Measurements from ENCODE around the gene NLRP12.
A peak's percentile ranks its signal among the peaks of the same experiment; 100 is the strongest.
"Not testable (repeated sequence)": the region's sequence is repeated elsewhere in the genome, so short reads cannot be mapped to it uniquely, and the experiment has no call there.

The NLRP12 gene

GRCh38 chr19:53824134-53824611 is at the start of gene NLRP12:
Gene NLRP12 (minus strand): TSS chr19:53824314. CDS start chr19:53824174, 140 bp downstream.
- Histone ChIP-seq H3K9me3 (ENCODE audit: control insufficient read depth, insufficient read depth, low read length) (no peaks in the 10 kb centered on the region), H3K4me3 (ENCODE audit: low read length) (no peak within 1 kb of the TSS), H4K20me1 (ENCODE audit: control insufficient read depth, insufficient read depth, low read depth, low read length) (no peaks in the 10 kb centered on the region), H3K27ac (ENCODE audit: low read depth, low read length) (no peak within 1 kb of the TSS), H3K36me3 (ENCODE audit: control insufficient read depth, low read length) (no peaks in the 10 kb centered on the region), H3K79me2 (ENCODE audit: control insufficient read depth, low read length) (no peaks in the 10 kb centered on the region), H3F3A (ENCODE audit: control insufficient read depth, insufficient read depth) (no peaks in the 10 kb centered on the region), H3K4me2 (ENCODE audit: low read length) (no peak within 1 kb of the TSS), H3K9me2 (replicated peaks; ENCODE audit: control insufficient read depth, low read length) (no peaks in the 10 kb centered on the region), H3K27me3 (ENCODE audit: control insufficient read depth, low read length) (no peaks in the 10 kb centered on the region), H3K4me1 (ENCODE audit: control insufficient read depth, low read length) (no peaks in the 10 kb centered on the region)
- TF ChIP-seq CTCF (IDR thresholded peaks at IDR 0.05; ENCODE audit: low read depth, low read length, poor library complexity, severe bottlenecking): no peak
- no peak for TF ChIP-seq EZH2phosphoT487 (IDR thresholded peaks at IDR 0.05; ENCODE audit: borderline replicate concordance, low read length)

- H3K79me2 ChIP-seq (ENCODE audit: control insufficient read depth, low read length): no peaks in the 10 kb centered on the region
- no peaks in the 10 kb centered on the region for H3K9me2 ChIP-seq (replicated peaks; ENCODE audit: control insufficient read depth, low read length)
- H3F3A ChIP-seq (ENCODE audit: control insufficient read depth, insufficient read depth): no peaks in the 10 kb centered on the region
- H3K9me3 ChIP-seq (ENCODE audit: control insufficient read depth, insufficient read depth, low read length): no peaks in the 10 kb centered on the region
- H3K27me3 ChIP-seq (ENCODE audit: control insufficient read depth, low read length): peaks cover 14% of the 10 kb centered on the region
- H3K4me1 ChIP-seq (ENCODE audit: control insufficient read depth, low read length): peaks cover 29% of the 10 kb centered on the region
- H3K36me3 ChIP-seq (ENCODE audit: control insufficient read depth, low read length): no peaks in the 10 kb centered on the region
- TF ChIP-seq CTCF (IDR thresholded peaks at IDR 0.05; ENCODE audit: low read depth, low read length, poor library complexity, severe bottlenecking) (no peak), EZH2phosphoT487 (IDR thresholded peaks at IDR 0.05; ENCODE audit: borderline replicate concordance, low read length) (no peak)
- no peaks in the 10 kb centered on the region for H4K20me1 ChIP-seq (ENCODE audit: control insufficient read depth, insufficient read depth, low read depth, low read length)
- no peak overlapping the region for H3K4me2 ChIP-seq (ENCODE audit: low read length)
- no peak overlapping the region for H3K4me3 ChIP-seq (ENCODE audit: low read length)
- no peak overlapping the region for H3K27ac ChIP-seq (ENCODE audit: low read depth, low read length)
Observed at GRCh38 chr19:53872762-53873161, 48.6 kb upstream of the NLRP12 start.

GRCh38 chr19:53871454-53871853 is 47.3 kb upstream of the NLRP12 start:
- no peak overlapping the region for H3K4me3 ChIP-seq (ENCODE audit: low read length)

GRCh38 chr19:53870485-53870844 is 46.4 kb upstream of the NLRP12 start:
- no peaks in the 10 kb centered on the region for H3K79me2 ChIP-seq (ENCODE audit: control insufficient read depth, low read length)
- no peak overlapping the region for H3K27ac ChIP-seq (ENCODE audit: low read depth, low read length)
- no peaks in the 10 kb centered on the region for H4K20me1 ChIP-seq (ENCODE audit: control insufficient read depth, insufficient read depth, low read depth, low read length)
- peaks cover 41% of the 10 kb centered on the region for H3K4me1 ChIP-seq (ENCODE audit: control insufficient read depth, low read length)
- H3K36me3 ChIP-seq (ENCODE audit: control insufficient read depth, low read length): no peaks in the 10 kb centered on the region
- H3K9me2 ChIP-seq (replicated peaks; ENCODE audit: control insufficient read depth, low read length): no peaks in the 10 kb centered on the region
- no peaks in the 10 kb centered on the region for H3K9me3 ChIP-seq (ENCODE audit: control insufficient read depth, insufficient read depth, low read length)
- no peak for TF ChIP-seq CTCF (IDR thresholded peaks at IDR 0.05; ENCODE audit: low read depth, low read length, poor library complexity, severe bottlenecking)
- no peak for TF ChIP-seq EZH2phosphoT487 (IDR thresholded peaks at IDR 0.05; ENCODE audit: borderline replicate concordance, low read length)
- no peak overlapping the region for H3K4me2 ChIP-seq (ENCODE audit: low read length)
- H3F3A ChIP-seq (ENCODE audit: control insufficient read depth, insufficient read depth): no peaks in the 10 kb centered on the region
- peaks cover 17% of the 10 kb centered on the region for H3K27me3 ChIP-seq (ENCODE audit: control insufficient read depth, low read length)
- H3K4me3 ChIP-seq (ENCODE audit: low read length): no peak overlapping the region

More at GRCh38 chr19:53871454-53871853, 47.3 kb upstream of the NLRP12 start:
- no peaks in the 10 kb centered on the region for H4K20me1 ChIP-seq (ENCODE audit: control insufficient read depth, insufficient read depth, low read depth, low read length)
- no peaks in the 10 kb centered on the region for H3K9me3 ChIP-seq (ENCODE audit: control insufficient read depth, insufficient read depth, low read length)
- no peak overlapping the region for H3K4me2 ChIP-seq (ENCODE audit: low read length)
- no peaks in the 10 kb centered on the region for H3K79me2 ChIP-seq (ENCODE audit: control insufficient read depth, low read length)
- no peak overlapping the region for H3K27ac ChIP-seq (ENCODE audit: low read depth, low read length)
- H3K4me1 ChIP-seq (ENCODE audit: control insufficient read depth, low read length): peaks cover 37% of the 10 kb centered on the region
- no peak for TF ChIP-seq EZH2phosphoT487 (IDR thresholded peaks at IDR 0.05; ENCODE audit: borderline replicate concordance, low read length)
- peaks cover 17% of the 10 kb centered on the region for H3K27me3 ChIP-seq (ENCODE audit: control insufficient read depth, low read length)
- H3K9me2 ChIP-seq (replicated peaks; ENCODE audit: control insufficient read depth, low read length): no peaks in the 10 kb centered on the region
- no peaks in the 10 kb centered on the region for H3K36me3 ChIP-seq (ENCODE audit: control insufficient read depth, low read length)
- H3F3A ChIP-seq (ENCODE audit: control insufficient read depth, insufficient read depth): no peaks in the 10 kb centered on the region

GRCh38 chr19:53869805-53870484 is 45.8 kb upstream of the NLRP12 start:
- H3K9me2 ChIP-seq (replicated peaks; ENCODE audit: control insufficient read depth, low read length); H3K79me2 ChIP-seq (ENCODE audit: control insufficient read depth, low read length); H3K9me3 ChIP-seq (ENCODE audit: control insufficient read depth, insufficient read depth, low read length); H4K20me1 ChIP-seq (ENCODE audit: control insufficient read depth, insufficient read depth, low read depth, low read length); H3F3A ChIP-seq (ENCODE audit: control insufficient read depth, insufficient read depth); H3K27ac ChIP-seq (ENCODE audit: low read depth, low read length); H3K36me3 ChIP-seq (ENCODE audit: control insufficient read depth, low read length): not testable (repeated sequence)
- H3K4me3 ChIP-seq (ENCODE audit: low read length): peak overlapping the region; percentile 73
- peaks cover 17% of the 10 kb centered on the region for H3K27me3 ChIP-seq (ENCODE audit: control insufficient read depth, low read length)
- peak overlapping the region; percentile 80 for H3K4me2 ChIP-seq (ENCODE audit: low read length)
- peaks cover 41% of the 10 kb centered on the region for H3K4me1 ChIP-seq (ENCODE audit: control insufficient read depth, low read length)

All from DOHH2 (cell line).